GM19351 (cell line): ENCODE measurements around the gene DYNC1LI2.

Experiments
- ATAC-seq: cut with Tn5 transposase; IDR thresholded peaks from one replicate; pipeline ENCODE4 v1.9.1; 2021; ENCODE audit warnings: mild to moderate bottlenecking, moderate library complexity; ENCODE audit not compliant: unreplicated experiment

DYNC1LI2 gene

GRCh38 chr16:66740533-66740932 is 10.9 kb downstream of the DYNC1LI2 start:
- ATAC-seq, result no peak

- no peak for ATAC-seq
Measured at GRCh38 chr16:66740010-66740409, 11.4 kb downstream of the DYNC1LI2 start.

- ATAC-seq, result no peak
Measured at GRCh38 chr16:66735891-66736290, 15.5 kb downstream of the DYNC1LI2 start.

- no peak for ATAC-seq
Measured at GRCh38 chr16:66731101-66731500, 20.3 kb downstream of the DYNC1LI2 start.

- ATAC-seq, result no peak
Measured at GRCh38 chr16:66728804-66729203, 22.6 kb downstream of the DYNC1LI2 start.

GRCh38 chr16:66728117-66728787 is 23.2 kb downstream of the DYNC1LI2 start:
- ATAC-seq, result no peak

GRCh38 chr16:66720766-66721165 is 30.6 kb downstream of the DYNC1LI2 start:
- ATAC-seq, result no peak

- no peak for ATAC-seq
Measured at GRCh38 chr16:66719246-66719645, 32.2 kb downstream of the DYNC1LI2 start.

GRCh38 chr16:66717776-66718175 is 33.6 kb downstream of the DYNC1LI2 start:
- no peak for ATAC-seq

GRCh38 chr16:66717112-66717675 is 34.2 kb downstream of the DYNC1LI2 start:
- ATAC-seq, result no peak

- ATAC-seq, result no peak
Measured at GRCh38 chr16:66714654-66715307, 36.6 kb downstream of the DYNC1LI2 start.

- no peak for ATAC-seq
Measured at GRCh38 chr16:66714062-66714461, 37.3 kb downstream of the DYNC1LI2 start.

- ATAC-seq, result no peak
Measured at GRCh38 chr16:66713076-66713475, 38.3 kb downstream of the DYNC1LI2 start.

- no peak for ATAC-seq
Measured at GRCh38 chr16:66712512-66712911, 38.9 kb downstream of the DYNC1LI2 start.

- no peak for ATAC-seq
Measured at GRCh38 chr16:66711581-66711980, 39.8 kb downstream of the DYNC1LI2 start.

GRCh38 chr16:66706506-66706880 is 44.9 kb downstream of the DYNC1LI2 start:
- ATAC-seq, result no peak

- ATAC-seq, result no peak
Measured at GRCh38 chr16:66705790-66706505, 45.5 kb downstream of the DYNC1LI2 start.

GRCh38 chr16:66703406-66704215 is 47.8 kb downstream of the DYNC1LI2 start:
- ATAC-seq, result no peak

GRCh38 chr16:66701516-66701915 is 49.9 kb downstream of the DYNC1LI2 start:
- no peak for ATAC-seq

GRCh38 chr16:66701026-66701425 is 50.4 kb downstream of the DYNC1LI2 start:
- no peak for ATAC-seq

GRCh38 chr16:66699898-66700297 is 51.5 kb downstream of the DYNC1LI2 start:
- no peak for ATAC-seq
